Left ventricle myocardium inferior (tissue), 1 donor: ENCODE measurements around the gene CCDC136. TPM values are rescaled to one million over a fixed set of nuclear protein-coding genes. Genes with fewer than 3 reads are reported as not detected.

ENCODE experiments used
- DNase-seq: peaks from one replicate; pipeline ENCODE4 v3.0.0-alpha.2; 2020
- H3K27ac ChIP-seq: fragments of 200-600 bp; replicated peaks from 2 replicates; pipeline ENCODE4 v1.8.0; 2021
- H3K27me3 ChIP-seq: fragments of 200-600 bp; 2 replicates; pipeline ENCODE4 v1.8.0; 2021; ENCODE audit warnings: low read depth
- H3K36me3 ChIP-seq: fragments of 200-600 bp; 2 replicates; pipeline ENCODE4 v1.8.0; 2021
- H3K4me1 ChIP-seq: fragments of 200-600 bp; 2 replicates; pipeline ENCODE4 v1.8.0; 2021
- H3K4me3 ChIP-seq: fragments of 200-600 bp; 2 replicates; pipeline ENCODE4 v1.8.0; 2021; ENCODE audit warnings: mild to moderate bottlenecking, moderate library complexity
- H3K9me3 ChIP-seq: fragments of 200-600 bp; replicated peaks from 2 replicates; pipeline ENCODE4 v1.8.0; 2021
- CTCF ChIP-seq: fragments of 200-600 bp; IDR thresholded peaks from 2 replicates; pipeline ENCODE4 v1.8.0; 2021; ENCODE audit warnings: antibody characterized with exemption, mild to moderate bottlenecking, borderline replicate concordance
- intact Hi-C: fragments of 100-400 bp; cut with micrococcal nuclease; formaldehyde crosslinking; loops from one replicate; pipeline ENCODE4 v1.11.0; 2022
- total RNA-seq: library from RNA; stranded (reverse); fragmentation: NEBNext Ultra II Directional; extraction: Animal tissue kit (Norgen Biotek cat#: 25700); gene quantifications from one replicate; pipeline ENCODE4 v1.2.1, GENCODE V29; 2021
- donor health status: DM: no; HTN: yes; CAD: no; lungs with severe emphysema.

CCDC136 gene
- total RNA-seq, 1 donor from 2014 or later: 8.2 TPM

- no peak for DNase-seq
- intact Hi-C loops: no loop called here
Measured at GRCh38 chr7:128845475-128845874, 53.7 kb downstream of the CCDC136 start.

GRCh38 chr7:128845987-128846386, 54.2 kb downstream of the CCDC136 start:
- H3K27ac ChIP-seq: no peak overlapping the region
- no peak for DNase-seq
- peaks cover 11% of the 10 kb centered on the region for H3K4me1 ChIP-seq
- no peaks in the 10 kb centered on the region for H3K9me3 ChIP-seq
- no peak for TF ChIP-seq CTCF
- H3K27me3 ChIP-seq: no peaks in the 10 kb centered on the region
- no peak overlapping the region for H3K4me3 ChIP-seq
- intact Hi-C loops: no loop called here
- H3K36me3 ChIP-seq: peaks cover 99% of the 10 kb centered on the region

More at GRCh38 chr7:128845475-128845874, 53.7 kb downstream of the CCDC136 start:
- Histone ChIP-seq H3K9me3 (no peaks in the 10 kb centered on the region), H3K27ac (peak overlapping the region; percentile 3), H3K27me3 (no peaks in the 10 kb centered on the region), H3K4me1 (peaks cover 11% of the 10 kb centered on the region), H3K4me3 (no peak overlapping the region), H3K36me3 (peaks cover 99% of the 10 kb centered on the region)
- no peak for TF ChIP-seq CTCF

GRCh38 chr7:128846781-128847444, 55.1 kb downstream of the CCDC136 start:
- no peak for TF ChIP-seq CTCF
- no peak overlapping the region for H3K27ac ChIP-seq
- no peaks in the 10 kb centered on the region for H3K27me3 ChIP-seq
- no peaks in the 10 kb centered on the region for H3K9me3 ChIP-seq
- intact Hi-C loops: no loop called here
- peaks cover 3% of the 10 kb centered on the region for H3K4me1 ChIP-seq
- no peak overlapping the region for H3K4me3 ChIP-seq
- DNase-seq: no peak
- peaks cover 99% of the 10 kb centered on the region for H3K36me3 ChIP-seq

GRCh38 chr7:128847721-128848211, 56.0 kb downstream of the CCDC136 start:
- H3K9me3 ChIP-seq: no peaks in the 10 kb centered on the region
- no peak for TF ChIP-seq CTCF
- no peak overlapping the region for H3K4me3 ChIP-seq
- DNase-seq: no peak
- no peaks in the 10 kb centered on the region for H3K4me1 ChIP-seq
- peaks cover 99% of the 10 kb centered on the region for H3K36me3 ChIP-seq
- no peaks in the 10 kb centered on the region for H3K27me3 ChIP-seq
- no peak overlapping the region for H3K27ac ChIP-seq
- intact Hi-C loops: no loop called here

GRCh38 chr7:128848289-128849155, 56.8 kb downstream of the CCDC136 start:
- no peak for TF ChIP-seq CTCF
- DNase-seq: no peak
- H3K27ac ChIP-seq: no peak overlapping the region
- H3K27me3 ChIP-seq: no peaks in the 10 kb centered on the region
- no peaks in the 10 kb centered on the region for H3K9me3 ChIP-seq
- peaks cover 99% of the 10 kb centered on the region for H3K36me3 ChIP-seq
- H3K4me1 ChIP-seq: no peaks in the 10 kb centered on the region
- H3K4me3 ChIP-seq: no peak overlapping the region
- intact Hi-C loops: no loop called here
